ENCODE results near the gene SLC25A22. TPM values are rescaled to one million over a fixed set of nuclear protein-coding genes. Genes with fewer than 3 reads are reported as not detected.

Gene SLC25A22
- total RNA-seq, 1 experiment from 2014 or later, result 38.1 TPM

- Histone ChIP-seq H3K36me3 (ENCODE audit: insufficient read depth, low read length, poor library complexity, severe bottlenecking) (peaks cover 35% of the 10 kb centered on the region), H3K27me3 (replicated peaks; ENCODE audit: insufficient read depth, low read depth, low read length, poor library complexity) (no peaks in the 10 kb centered on the region), H3K9me3 (ENCODE audit: low read depth, low read length, poor library complexity, severe bottlenecking) (no peaks in the 10 kb centered on the region), H3K4me1 (ENCODE audit: insufficient read depth, low read length, poor library complexity, severe bottlenecking) (peaks cover 9% of the 10 kb centered on the region), H3K4me3 (ENCODE audit: low read depth, low read length, poor library complexity, severe bottlenecking) (no peak overlapping the region), H3K27ac (ENCODE audit: low read depth, low read length, poor library complexity, severe bottlenecking) (no peak overlapping the region)
- no TSS peak for BruUV-seq (replicated peaks)
- POLR2A ChIA-PET (ENCODE audit: low non-redundant PET), result no interaction called here
- intact Hi-C loops (cut with micrococcal nuclease; ENCODE audit: unreplicated experiment), result no loop called here
- no peak for TF ChIP-seq CTCF (conservative IDR thresholded peaks at IDR 0.05; ENCODE audit: low read depth, low read length)
- no peak for TF ChIP-seq EZH2 (IDR thresholded peaks at IDR 0.05; ENCODE audit: borderline replicate concordance, low read depth, low read length, poor library complexity, severe bottlenecking)
- DNase-seq (ENCODE audit: low spot score), result no peak
- CTCF ChIA-PET, result no interaction called here
Measured at GRCh38 chr11:771617-772204, 26.4 kb downstream of the SLC25A22 start.

GRCh38 chr11:770642-771616 is 27.2 kb downstream of the SLC25A22 start:
- no peak for DNase-seq (ENCODE audit: low spot score)
- BruUV-seq (replicated peaks), result no TSS peak
- H3K4me1 ChIP-seq (ENCODE audit: insufficient read depth, low read length, poor library complexity, severe bottlenecking), result peaks cover 9% of the 10 kb centered on the region
- CTCF ChIA-PET, result no interaction called here
- POLR2A ChIA-PET (ENCODE audit: low non-redundant PET), result no interaction called here
- peaks cover 43% of the 10 kb centered on the region for H3K36me3 ChIP-seq (ENCODE audit: insufficient read depth, low read length, poor library complexity, severe bottlenecking)
- no peak for TF ChIP-seq EZH2 (IDR thresholded peaks at IDR 0.05; ENCODE audit: borderline replicate concordance, low read depth, low read length, poor library complexity, severe bottlenecking)
- no peak for TF ChIP-seq CTCF (conservative IDR thresholded peaks at IDR 0.05; ENCODE audit: low read depth, low read length)
- intact Hi-C loops (cut with micrococcal nuclease; ENCODE audit: unreplicated experiment), result no loop called here
- H3K9me3 ChIP-seq (ENCODE audit: low read depth, low read length, poor library complexity, severe bottlenecking), result no peaks in the 10 kb centered on the region
- no peak overlapping the region for H3K4me3 ChIP-seq (ENCODE audit: low read depth, low read length, poor library complexity, severe bottlenecking)
- H3K27me3 ChIP-seq (replicated peaks; ENCODE audit: insufficient read depth, low read depth, low read length, poor library complexity), result no peaks in the 10 kb centered on the region
- H3K27ac ChIP-seq (ENCODE audit: low read depth, low read length, poor library complexity, severe bottlenecking), result no peak overlapping the region

- ChIA-PET POLR2A (ENCODE audit: low non-redundant PET) (no interaction called here), CTCF (no interaction called here)
- no peaks in the 10 kb centered on the region for H3K27me3 ChIP-seq (replicated peaks; ENCODE audit: insufficient read depth, low read depth, low read length, poor library complexity)
- H3K9me3 ChIP-seq (ENCODE audit: low read depth, low read length, poor library complexity, severe bottlenecking), result no peaks in the 10 kb centered on the region
- no peak overlapping the region for H3K27ac ChIP-seq (ENCODE audit: low read depth, low read length, poor library complexity, severe bottlenecking)
- H3K4me3 ChIP-seq (ENCODE audit: low read depth, low read length, poor library complexity, severe bottlenecking), result no peak overlapping the region
- intact Hi-C loops (cut with micrococcal nuclease; ENCODE audit: unreplicated experiment), result no loop called here
- DNase-seq (ENCODE audit: low spot score), result no peak
- H3K36me3 ChIP-seq (ENCODE audit: insufficient read depth, low read length, poor library complexity, severe bottlenecking), result peaks cover 44% of the 10 kb centered on the region
- H3K4me1 ChIP-seq (ENCODE audit: insufficient read depth, low read length, poor library complexity, severe bottlenecking), result peaks cover under 1% of the 10 kb centered on the region
- BruUV-seq (replicated peaks), result no TSS peak
- TF ChIP-seq CTCF (conservative IDR thresholded peaks at IDR 0.05; ENCODE audit: low read depth, low read length) (no peak), EZH2 (IDR thresholded peaks at IDR 0.05; ENCODE audit: borderline replicate concordance, low read depth, low read length, poor library complexity, severe bottlenecking) (no peak)
Measured at GRCh38 chr11:769887-770641, 28.0 kb downstream of the SLC25A22 start.

All from A673 (cell line).